DOHH2 (cell line): Measurements from ENCODE around the gene BICC1.

Experiments used
- CTCF ChIP-seq: fragments of 200-600 bp; sonication (generic); IDR thresholded peaks from one replicate; pipeline ENCODE4 v1.5.1; 2014; ENCODE audit warnings: antibody characterized with exemption, mild to moderate bottlenecking, low read depth, low read length; ENCODE audit not compliant: poor library complexity, severe bottlenecking
- EZH2phosphoT487 ChIP-seq: fragments of 200-600 bp; sonication (generic); IDR thresholded peaks from 2 replicates; pipeline ENCODE4 v1.6.1; 2017; ENCODE audit warnings: borderline replicate concordance, mild to moderate bottlenecking, antibody characterized with exemption, low read length, moderate library complexity, mixed read lengths

GRCh38 chr10:58846856-58847255 lies 334.2 kb downstream of the BICC1 start:
- TF ChIP-seq CTCF, result no peak
- no peak for TF ChIP-seq EZH2phosphoT487
